Measurements from ENCODE around the gene XCL2.

Gene XCL2

GRCh38 chr1:168504064-168504837 lies 39.5 kb downstream of the XCL2 start:
- no peak for TF ChIP-seq CTCF (IDR thresholded peaks at IDR 0.05; ENCODE audit: insufficient read depth, low read length, missing control alignments)
- H3K4me3 ChIP-seq (ENCODE audit: low read depth, low read length): no peak overlapping the region
- ChIA-PET POLR2A (no interaction called here), CTCF (no interaction called here)
- no peak for DNase-seq (ENCODE audit: low read depth, low spot score)

- no peak for TF ChIP-seq CTCF (IDR thresholded peaks at IDR 0.05; ENCODE audit: insufficient read depth, low read length, missing control alignments)
- ChIA-PET CTCF (no interaction called here), POLR2A (no interaction called here)
- no peak for DNase-seq (ENCODE audit: low read depth, low spot score)
- H3K4me3 ChIP-seq (ENCODE audit: low read depth, low read length): no peak overlapping the region
These were observed 44.1 kb downstream of the XCL2 start for GRCh38 chr1:168499688-168500049.

- TF ChIP-seq CTCF (IDR thresholded peaks at IDR 0.05; ENCODE audit: insufficient read depth, low read length, missing control alignments): no peak
- no peak overlapping the region for H3K4me3 ChIP-seq (ENCODE audit: low read depth, low read length)
- CTCF ChIA-PET: no interaction called here
- DNase-seq (ENCODE audit: low read depth, low spot score): no peak
- POLR2A ChIA-PET: no interaction called here
These were observed 44.7 kb downstream of the XCL2 start for GRCh38 chr1:168498956-168499687.

GRCh38 chr1:168498159-168498631 lies 45.6 kb downstream of the XCL2 start:
- DNase-seq (ENCODE audit: low read depth, low spot score): no peak
- CTCF ChIA-PET: no interaction called here
- no peak overlapping the region for H3K4me3 ChIP-seq (ENCODE audit: low read depth, low read length)
- POLR2A ChIA-PET: no interaction called here
- no peak for TF ChIP-seq CTCF (IDR thresholded peaks at IDR 0.05; ENCODE audit: insufficient read depth, low read length, missing control alignments)

GRCh38 chr1:168497376-168497950 lies 46.3 kb downstream of the XCL2 start:
- DNase-seq (ENCODE audit: low read depth, low spot score): no peak
- TF ChIP-seq CTCF (IDR thresholded peaks at IDR 0.05; ENCODE audit: insufficient read depth, low read length, missing control alignments): no peak
- H3K4me3 ChIP-seq (ENCODE audit: low read depth, low read length): no peak overlapping the region
- CTCF ChIA-PET: no interaction called here
- POLR2A ChIA-PET: no interaction called here

- TF ChIP-seq CTCF (IDR thresholded peaks at IDR 0.05; ENCODE audit: insufficient read depth, low read length, missing control alignments): no peak
- no peak for DNase-seq (ENCODE audit: low read depth, low spot score)
- H3K4me3 ChIP-seq (ENCODE audit: low read depth, low read length): no peak overlapping the region
- CTCF ChIA-PET: no interaction called here
- POLR2A ChIA-PET: no interaction called here
These were observed 52.2 kb downstream of the XCL2 start for GRCh38 chr1:168491527-168492164.

Measured in AG04449 (cell line).